Stimulated activated CD4-positive, alpha-beta T cell treated with anti-CD3 and anti-CD28 coated beads, Interleukin-2, amount 100 ng/mL, for 48 hours (primary cell): ENCODE results near the gene MRPS18A.

Experiments used
- DNase-seq, 2 donors: peaks; one replicate each; pipeline ENCODE4 v3.0.0-alpha.2; 2020

Gene MRPS18A

GRCh38 chr6:43687437-43688347 lies at the start of gene MRPS18A:
MRPS18A (minus strand) TSS chr6:43687791; CDS start chr6:43687779, 12 bp downstream.
- DNase-seq: peak; percentile 76 to 80

GRCh38 chr6:43736844-43737243 lies 49.3 kb upstream of the MRPS18A start:
- no peak for DNase-seq

GRCh38 chr6:43736211-43736786 lies 48.7 kb upstream of the MRPS18A start:
- no peak for DNase-seq

- DNase-seq: no peak
Observed at GRCh38 chr6:43735642-43736199, 48.1 kb upstream of the MRPS18A start.

GRCh38 chr6:43734294-43734665 lies 46.7 kb upstream of the MRPS18A start:
- no peak for DNase-seq

GRCh38 chr6:43733471-43734293 lies 46.1 kb upstream of the MRPS18A start:
- peak; percentile 15 to 21 for DNase-seq

- DNase-seq: no peak
Observed at GRCh38 chr6:43730634-43731033, 43.0 kb upstream of the MRPS18A start.

- no peak for DNase-seq
Observed at GRCh38 chr6:43729537-43729936, 41.9 kb upstream of the MRPS18A start.

- no peak for DNase-seq
Observed at GRCh38 chr6:43728586-43728985, 41.0 kb upstream of the MRPS18A start.

GRCh38 chr6:43727634-43728033 lies 40.0 kb upstream of the MRPS18A start:
- DNase-seq: no peak

- DNase-seq: no peak
Observed at GRCh38 chr6:43725643-43726580, 38.3 kb upstream of the MRPS18A start.

GRCh38 chr6:43724914-43725642 lies 37.5 kb upstream of the MRPS18A start:
- DNase-seq: peak; percentile 66 to 70

GRCh38 chr6:43724354-43724753 lies 36.8 kb upstream of the MRPS18A start:
- DNase-seq: no peak

- peak; percentile 69 to 73 for DNase-seq
Observed at GRCh38 chr6:43723737-43724295, 36.2 kb upstream of the MRPS18A start.

- DNase-seq: no peak
Observed at GRCh38 chr6:43722920-43723545, 35.4 kb upstream of the MRPS18A start.

GRCh38 chr6:43720999-43721398 lies 33.4 kb upstream of the MRPS18A start:
- no peak for DNase-seq

- DNase-seq: no peak
Observed at GRCh38 chr6:43719511-43719910, 31.9 kb upstream of the MRPS18A start.

GRCh38 chr6:43718387-43719105 lies 31.0 kb upstream of the MRPS18A start:
- no peak for DNase-seq

GRCh38 chr6:43717822-43718221 lies 30.2 kb upstream of the MRPS18A start:
- DNase-seq: no peak

GRCh38 chr6:43717389-43717788 lies 29.8 kb upstream of the MRPS18A start:
- no peak for DNase-seq
